ENCODE results near the gene MYG1. TPM values are rescaled to one million over a fixed set of nuclear protein-coding genes. Genes with fewer than 3 reads are reported as not detected.

The MYG1 gene
- polyA plus RNA-seq, 3 donors, result 49.3 to 64.3 (median 55.7) TPM

DNA sequence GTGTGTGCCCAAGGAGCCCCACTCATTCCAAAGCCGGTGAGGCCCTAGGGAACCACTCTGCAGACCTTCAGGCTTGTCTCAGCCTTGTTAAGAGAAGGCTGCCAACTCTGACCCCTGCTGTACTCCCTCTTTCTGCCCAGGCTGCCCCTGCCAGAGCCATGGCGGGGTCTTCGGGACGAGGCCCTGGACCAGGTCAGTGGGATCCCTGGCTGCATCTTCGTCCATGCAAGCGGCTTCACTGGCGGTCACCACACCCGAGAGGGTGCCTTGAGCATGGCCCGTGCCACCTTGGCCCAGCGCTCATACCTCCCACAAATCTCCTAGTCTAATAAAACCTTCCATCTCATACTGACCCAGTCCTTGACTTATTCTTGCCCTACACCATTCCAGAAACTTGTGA, 7.3 kb downstream of the MYG1 start:
- peak overlapping the region in 1 of 7 donors; percentile 69 for H3K27ac Mint-ChIP-seq
- Histone ChIP-seq H4K20me1 (ENCODE audit: insufficient read depth, low read length) (peaks cover 6% of the 10 kb centered on the region), H3K4me2 (replicated peaks; ENCODE audit: extremely low read depth, low read length, poor library complexity, severe bottlenecking) (no peak overlapping the region), H3K9me3 (replicated peaks in 1 of 2; ENCODE audit: control insufficient read depth in 1 of 2, insufficient read depth in 1 of 2, low read length in 2 of 2) (no peaks in the 10 kb centered on the region), H3K36me3 (replicated peaks in 1 of 2; ENCODE audit: control insufficient read depth in 1 of 2, insufficient read depth in 2 of 2, low read length in 2 of 2) (peaks cover 74 to 88% of the 10 kb centered on the region in 2 donors), H3K9ac (ENCODE audit: insufficient read depth, low read length, poor library complexity, severe bottlenecking) (no peak overlapping the region), H3K27me3 (ENCODE audit: control insufficient read depth in 2 of 2, insufficient read depth in 2 of 2, low read length in 2 of 2) (no peaks in the 10 kb centered on the region), H2AFZ (ENCODE audit: insufficient read depth, low read depth, low read length, poor library complexity, severe bottlenecking) (no peak overlapping the region), H3K4me1 (ENCODE audit: control insufficient read depth in 1 of 2, insufficient read depth in 2 of 2, low read length in 2 of 2) (no peaks in the 10 kb centered on the region), H3K4me3 (replicated peaks in 1 of 3; ENCODE audit: low read depth in 2 of 3, low read length in 3 of 3) (no peak overlapping the region), H3K79me2 (ENCODE audit: insufficient read depth, low read length) (peaks cover 14% of the 10 kb centered on the region), H3K27ac (ENCODE audit: low read depth in 1 of 2, low read length in 2 of 2) (no peak overlapping the region)
- peaks cover 0 to 1% (median 0%) of the 10 kb centered on the region in 3 donors for H3K27me3 Mint-ChIP-seq (ENCODE audit: low read depth in 3 of 3)
- TF ChIP-seq, protein P1, sequence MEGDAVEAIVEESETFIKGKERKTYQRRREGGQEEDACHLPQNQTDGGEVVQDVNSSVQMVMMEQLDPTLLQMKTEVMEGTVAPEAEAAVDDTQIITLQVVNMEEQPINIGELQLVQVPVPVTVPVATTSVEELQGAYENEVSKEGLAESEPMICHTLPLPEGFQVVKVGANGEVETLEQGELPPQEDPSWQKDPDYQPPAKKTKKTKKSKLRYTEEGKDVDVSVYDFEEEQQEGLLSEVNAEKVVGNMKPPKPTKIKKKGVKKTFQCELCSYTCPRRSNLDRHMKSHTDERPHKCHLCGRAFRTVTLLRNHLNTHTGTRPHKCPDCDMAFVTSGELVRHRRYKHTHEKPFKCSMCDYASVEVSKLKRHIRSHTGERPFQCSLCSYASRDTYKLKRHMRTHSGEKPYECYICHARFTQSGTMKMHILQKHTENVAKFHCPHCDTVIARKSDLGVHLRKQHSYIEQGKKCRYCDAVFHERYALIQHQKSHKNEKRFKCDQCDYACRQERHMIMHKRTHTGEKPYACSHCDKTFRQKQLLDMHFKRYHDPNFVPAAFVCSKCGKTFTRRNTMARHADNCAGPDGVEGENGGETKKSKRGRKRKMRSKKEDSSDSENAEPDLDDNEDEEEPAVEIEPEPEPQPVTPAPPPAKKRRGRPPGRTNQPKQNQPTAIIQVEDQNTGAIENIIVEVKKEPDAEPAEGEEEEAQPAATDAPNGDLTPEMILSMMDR (IDR thresholded peaks at IDR 0.05), result no peak
- peaks cover 71 to 95% of the 10 kb centered on the region in 2 donors for H3K36me3 Mint-ChIP-seq
- peaks cover 0 to 1% (median 0%) of the 10 kb centered on the region in 7 donors for H3K9me3 Mint-ChIP-seq
- no peak overlapping the region for H3K4me3 Mint-ChIP-seq
- no peak for DNase-seq
- intact Hi-C loops (cut with micrococcal nuclease), result no loop called here
- WGBS (ENCODE audit: insufficient coverage), result 99% methylated on average over 10 of the region's 10 CpGs
- peaks cover 14% of the 10 kb centered on the region for H3K4me1 Mint-ChIP-seq

- H3K4me1 ChIP-seq (ENCODE audit: control insufficient read depth in 1 of 2, insufficient read depth in 2 of 2, low read length in 2 of 2), result no peaks in the 10 kb centered on the region
- peaks cover 61 to 76% of the 10 kb centered on the region in 2 donors for H3K36me3 ChIP-seq (replicated peaks in 1 of 2; ENCODE audit: control insufficient read depth in 1 of 2, insufficient read depth in 2 of 2, low read length in 2 of 2)
- Mint-ChIP-seq H3K27me3 (ENCODE audit: low read depth in 3 of 3) (peaks cover 0 to 1% (median 0%) of the 10 kb centered on the region in 3 donors), H3K9me3 (peaks cover 0 to 1% (median 0%) of the 10 kb centered on the region in 7 donors), H3K4me1 (peaks cover 6% of the 10 kb centered on the region), H3K4me3 (no peak overlapping the region), H3K27ac (peak overlapping the region in 4 of 7 donors; percentile 4 to 79 (median 58)), H3K36me3 (peaks cover 64 to 89% of the 10 kb centered on the region in 2 donors)
- H3K4me3 ChIP-seq (replicated peaks in 1 of 3; ENCODE audit: low read depth in 2 of 3, low read length in 3 of 3), result no peak overlapping the region
- H3K27ac ChIP-seq (ENCODE audit: low read depth in 1 of 2, low read length in 2 of 2), result no peak overlapping the region
- WGBS (ENCODE audit: insufficient coverage), result 100% methylated on average over 1 of the region's 4 CpGs
- no peak overlapping the region for H3K4me2 ChIP-seq (replicated peaks; ENCODE audit: extremely low read depth, low read length, poor library complexity, severe bottlenecking)
- no peak for DNase-seq
- no peak overlapping the region for H3K9ac ChIP-seq (ENCODE audit: insufficient read depth, low read length, poor library complexity, severe bottlenecking)
- H4K20me1 ChIP-seq (ENCODE audit: insufficient read depth, low read length), result no peaks in the 10 kb centered on the region
- H2AFZ ChIP-seq (ENCODE audit: insufficient read depth, low read depth, low read length, poor library complexity, severe bottlenecking), result no peak overlapping the region
- no peaks in the 10 kb centered on the region for H3K9me3 ChIP-seq (replicated peaks in 1 of 2; ENCODE audit: control insufficient read depth in 1 of 2, insufficient read depth in 1 of 2, low read length in 2 of 2)
- H3K79me2 ChIP-seq (ENCODE audit: insufficient read depth, low read length), result no peaks in the 10 kb centered on the region
- intact Hi-C loops (cut with micrococcal nuclease), result no loop called here
- H3K27me3 ChIP-seq (ENCODE audit: control insufficient read depth in 2 of 2, insufficient read depth in 2 of 2, low read length in 2 of 2), result no peaks in the 10 kb centered on the region
- TF ChIP-seq, protein P1 (IDR thresholded peaks at IDR 0.05), result no peak
Measured at GRCh38 chr12:53308276-53308675, 8.8 kb downstream of the MYG1 start.
